ENCODE results near the gene SLC43A3. TPM values are rescaled to one million over a fixed set of nuclear protein-coding genes. Genes with fewer than 3 reads are reported as not detected.

The SLC43A3 gene
- total and polyA plus RNA-seq, 2 of the 4 experiments (the other 2 are of a cell fraction), result 12.7 to 21.1 TPM

GRCh38 chr11:57424137-57424791, 2.7 kb downstream of the SLC43A3 start:
- H3K4me1 ChIP-seq (ENCODE audit: control insufficient read depth, insufficient read depth, low read length), result peaks cover 31% of the 10 kb centered on the region
- H2BK120ac ChIP-seq (ENCODE audit: low read depth, low read length), result peak overlapping the region; percentile 32; the same call in 1 of the 2 replicates
- H3K23ac ChIP-seq (ENCODE audit: low read depth, low read length), result no peak overlapping the region
- H3K9ac ChIP-seq (ENCODE audit: low read depth, low read length), result no peak overlapping the region
- intact Hi-C loops (cut with micrococcal nuclease) (no loop called here), dilution Hi-C loops (cut with HindIII; ENCODE audit: low sequenced_read_pairs, unreplicated experiment) (no loop called here), in situ Hi-C loops (cut with MboI; ENCODE audit: low sequenced_read_pairs) (no loop called here)
- peak overlapping the region; percentile 91 for H2AK5ac ChIP-seq (ENCODE audit: low read depth, low read length)
- peak overlapping the region; percentile 3; the same call in 1 of the 2 replicates for H3K4ac ChIP-seq (ENCODE audit: low read depth, low read length)
- H3K79me1 ChIP-seq (ENCODE audit: low read depth in 1 of 2, low read length in 2 of 2), result peaks cover 6 to 23% of the 10 kb centered on the region in 2 experiments; a peak in 3 of 4 replicates
- no peak overlapping the region for H3K18ac ChIP-seq (ENCODE audit: low read depth, low read length)
- no peaks in the 10 kb centered on the region for H3K27me3 ChIP-seq (ENCODE audit: control insufficient read depth, insufficient read depth, low read length)
- H2AFZ ChIP-seq (replicated peaks; ENCODE audit: low read length, poor library complexity), result peak overlapping the region; percentile 80
- no peak overlapping the region for H3K4me2 ChIP-seq (ENCODE audit: low read depth, low read length)
- ATAC-seq (ENCODE audit: low read depth) (no peak), DNase-seq (no peak)
- no peak overlapping the region for H3K27ac ChIP-seq (ENCODE audit: insufficient read depth, low read length)
- H4K5ac ChIP-seq (ENCODE audit: low read depth, low read length), result no peak overlapping the region
- H2BK20ac ChIP-seq (ENCODE audit: low read depth, low read length), result peak overlapping the region; percentile 23; the same call in 1 of the 2 replicates
- H4K20me1 ChIP-seq (ENCODE audit: insufficient read depth, low read length), result 0 out of 2 replicates have a peak, but pooled peaks cover 4% of the 10 kb centered on the region
- H4K91ac ChIP-seq (ENCODE audit: insufficient read depth, low read depth, low read length), result no peak overlapping the region
- 100% methylated on average over 2 of the region's 9 CpGs; no CpG with 5 or more reads in 1 of the 2 experiments for WGBS, 2 experiments (ENCODE audit: extremely low coverage in 2 of 2, insufficient read length in 1 of 2)
- H3K9me3 ChIP-seq (ENCODE audit: control insufficient read depth, insufficient read depth, low read length), result no peaks in the 10 kb centered on the region
- BruUV-seq (replicated peaks), result no TSS peak
- no peak overlapping the region for H3K4me3 ChIP-seq (ENCODE audit: insufficient read depth, low read depth, low read length)
- no peak overlapping the region for H3K14ac ChIP-seq (replicated peaks; ENCODE audit: low read depth, low read length)
- TF ChIP-seq FOS (IDR thresholded peaks at IDR 0.05; ENCODE audit: low read depth, low read length) (no peak), CTCF (conservative IDR thresholded peaks at IDR 0.05; ENCODE audit: low read depth, low read length) (no peak), MXI1 (IDR thresholded peaks at IDR 0.05; ENCODE audit: borderline replicate concordance, low read depth, low read length) (no peak), SMC3 (IDR thresholded peaks at IDR 0.05; ENCODE audit: low read depth, low read length) (no peak), POLR2A (IDR thresholded peaks at IDR 0.05; ENCODE audit: low read depth, low read length) (no peak), USF2 (IDR thresholded peaks at IDR 0.05; ENCODE audit: low read depth, low read length) (no peak), CEBPB (IDR thresholded peaks at IDR 0.05; ENCODE audit: low read depth, low read length) (no peak), RFX5 (IDR thresholded peaks at IDR 0.05; ENCODE audit: low read depth, low read length) (no peak), NFE2L2 (IDR thresholded peaks at IDR 0.05; ENCODE audit: low read depth, low read length) (no peak), RAD21 (IDR thresholded peaks at IDR 0.05; ENCODE audit: low read length) (no peak), RCOR1 (IDR thresholded peaks at IDR 0.05; ENCODE audit: insufficient replicate concordance, low read length) (no peak), BHLHE40 (IDR thresholded peaks at IDR 0.05; ENCODE audit: low read depth, low read length) (no peak), ELK1 (IDR thresholded peaks at IDR 0.05; ENCODE audit: borderline replicate concordance, low read depth, low read length) (no peak), MAZ (IDR thresholded peaks at IDR 0.05; ENCODE audit: borderline replicate concordance, low read depth, low read length) (no peak)
- POLR2A ChIA-PET (ENCODE audit: unreplicated experiment), result interaction anchor here (0.6 to 0.7 kb wide), 2 partner anchors 24 to 417 kb away, joined by 4 read pairs; no protein-coding TSS in a partner anchor
- CTCF ChIA-PET, result no interaction called here
- H3K36me3 ChIP-seq (ENCODE audit: control insufficient read depth, insufficient read depth, low read length), result peaks cover 6% of the 10 kb centered on the region; the same call in 1 of the 2 replicates
- H2BK5ac ChIP-seq (ENCODE audit: low read depth, low read length, poor library complexity, severe bottlenecking), result no peak overlapping the region
- H4K8ac ChIP-seq (ENCODE audit: low read depth in 2 of 2, low read length in 2 of 2), result peak overlapping the region in 1 of 2 experiments; percentile 42; a peak in 2 of 4 replicates
- 0 out of 3 replicates have a peak overlapping the region, but pooled peaks have one; percentile 37 for H2BK15ac ChIP-seq (ENCODE audit: low read depth, low read length)
- H3K9me1 ChIP-seq (ENCODE audit: insufficient read depth, low read length), result peaks cover 18% of the 10 kb centered on the region
- H2AK9ac ChIP-seq (replicated peaks; ENCODE audit: low read depth, low read length, poor library complexity), result peak overlapping the region; percentile 88
- H3K56ac ChIP-seq (ENCODE audit: extremely low read depth, insufficient read depth, low read length), result no peak overlapping the region

All from IMR-90 (cell line).